Activated T-helper 2 cell treated with anti-CD3 and anti-CD28 coated beads, Interferon-gamma antibody, Interleukin-2, Interleukin-4, amounts not matched to agents 10 μg/mL and 5 μg/mL and 100 μg/mL, durations not matched to agents 14 hours and 24 hours and 36 hours (primary cell): ENCODE results near the gene MTHFSD. TPM values are rescaled to one million over a fixed set of nuclear protein-coding genes. Genes with fewer than 3 reads are reported as not detected.
"Not testable (repeated sequence)": the region's sequence is repeated elsewhere in the genome, so short reads cannot be mapped to it uniquely, and the experiment has no call there.

Experiments
- DNase-seq: peaks from one replicate; pipeline ENCODE4 v3.0.0; 2021; ENCODE audit warnings: low spot score
- H3K27ac Mint-ChIP-seq: one replicate; pipeline ENCODE4 v1.8.0; 2021; ENCODE audit warnings: mixed read lengths
- H3K27me3 Mint-ChIP-seq: one replicate; pipeline ENCODE4 v1.8.0; 2021; ENCODE audit warnings: low read depth, mixed read lengths
- H3K36me3 Mint-ChIP-seq: one replicate; pipeline ENCODE4 v1.8.0; 2021; ENCODE audit warnings: low read depth, mixed read lengths
- H3K4me1 Mint-ChIP-seq: one replicate; pipeline ENCODE4 v1.8.0; 2021; ENCODE audit warnings: low read depth, mixed read lengths
- H3K4me3 Mint-ChIP-seq: one replicate; pipeline ENCODE4 v1.8.0; 2021; ENCODE audit warnings: low read depth, mild to moderate bottlenecking, moderate library complexity, mixed read lengths
- H3K9me3 Mint-ChIP-seq: one replicate; pipeline ENCODE4 v1.8.0; 2021; ENCODE audit warnings: mixed read lengths
- intact Hi-C: fragments of 100-400 bp; cut with micrococcal nuclease; formaldehyde crosslinking; loops from one replicate; pipeline ENCODE4 v1.15.1; 2023
- total RNA-seq: library from RNA; stranded (reverse); gene quantifications from 2 replicates; pipeline ENCODE4 v1.2.3, GENCODE V29; 2022

Gene MTHFSD
- total RNA-seq, 1 donor from 2014 or later = 21.9 TPM

DNA sequence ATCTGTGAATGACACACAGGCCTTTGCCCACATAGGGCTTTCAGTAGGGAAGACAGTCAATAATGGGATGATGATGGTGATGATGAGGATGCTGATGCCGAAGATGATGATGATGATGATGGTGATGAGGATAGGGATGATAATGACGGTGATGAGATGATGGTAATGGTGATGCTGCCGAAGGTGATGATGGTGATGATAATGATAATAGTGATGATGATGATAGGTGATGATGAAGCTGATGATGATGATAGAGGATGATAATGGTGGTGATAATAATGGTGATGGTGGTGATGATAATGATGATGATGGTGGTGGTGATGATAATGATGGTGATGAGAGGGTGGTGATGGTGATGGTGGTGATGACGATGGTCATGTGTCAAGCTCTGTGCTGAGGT is 36.2 kb upstream of the MTHFSD start:
- DNase-seq = no peak
- Mint-ChIP-seq H3K36me3 (no peaks in the 10 kb centered on the region), H3K4me1 (peaks cover 7% of the 10 kb centered on the region), H3K27me3 (peaks cover 19% of the 10 kb centered on the region), H3K9me3 (no peaks in the 10 kb centered on the region), H3K4me3 (no peak overlapping the region), H3K27ac (no peak overlapping the region)
- intact Hi-C loops = no loop called here

- no peaks in the 10 kb centered on the region for H3K36me3 Mint-ChIP-seq
- no peak for DNase-seq
- peaks cover 7% of the 10 kb centered on the region for H3K4me1 Mint-ChIP-seq
- peaks cover 19% of the 10 kb centered on the region for H3K27me3 Mint-ChIP-seq
- H3K9me3 Mint-ChIP-seq = no peaks in the 10 kb centered on the region
- intact Hi-C loops = no loop called here
- no peak overlapping the region for H3K4me3 Mint-ChIP-seq
- no peak overlapping the region for H3K27ac Mint-ChIP-seq
Observed at GRCh38 chr16:86590501-86591144, 35.6 kb upstream of the MTHFSD start.

DNA sequence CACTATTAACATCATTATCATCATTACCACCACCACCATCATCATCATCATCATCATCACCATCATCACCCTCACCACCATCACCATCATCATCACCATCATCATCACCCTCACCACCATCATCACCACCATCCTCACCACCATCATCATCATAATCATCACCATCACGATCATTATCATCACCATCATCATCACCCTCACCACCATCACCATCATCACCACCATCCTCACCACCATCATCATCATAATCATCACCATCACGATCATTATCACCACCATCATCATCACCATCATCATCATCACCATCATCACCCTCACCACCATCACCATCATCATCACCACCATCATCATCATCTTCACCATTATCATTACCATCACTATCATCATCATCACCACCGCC is 32.9 kb upstream of the MTHFSD start:
- H3K4me3 Mint-ChIP-seq, H3K27me3 Mint-ChIP-seq, intact Hi-C loops, H3K36me3 Mint-ChIP-seq, H3K27ac Mint-ChIP-seq, H3K9me3 Mint-ChIP-seq, H3K4me1 Mint-ChIP-seq, DNase-seq: not testable (repeated sequence)

DNA sequence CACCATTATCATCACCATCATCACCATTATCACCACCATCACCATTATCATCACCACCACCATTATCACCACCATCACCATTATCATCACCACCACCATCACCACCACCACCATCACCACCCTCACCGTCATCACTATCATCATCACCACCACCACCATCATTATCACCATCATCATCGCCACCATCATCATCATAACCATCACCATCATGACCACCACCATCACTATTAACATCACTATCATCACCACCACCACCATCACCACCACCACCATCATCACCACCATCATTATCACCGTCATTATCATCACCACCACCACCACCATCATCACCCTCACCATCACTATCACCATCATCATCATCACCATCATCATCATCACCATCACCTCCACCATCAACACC is 32.5 kb upstream of the MTHFSD start:
- intact Hi-C loops = no loop called here
- H3K9me3 Mint-ChIP-seq = no peaks in the 10 kb centered on the region
- no peak overlapping the region for H3K27ac Mint-ChIP-seq
- H3K4me1 Mint-ChIP-seq = no peaks in the 10 kb centered on the region
- H3K27me3 Mint-ChIP-seq = peaks cover 8% of the 10 kb centered on the region
- H3K36me3 Mint-ChIP-seq = no peaks in the 10 kb centered on the region
- H3K4me3 Mint-ChIP-seq = no peak overlapping the region
- DNase-seq = no peak

GRCh38 chr16:86585821-86586611 is 31.0 kb upstream of the MTHFSD start:
- intact Hi-C loops = no loop called here
- no peaks in the 10 kb centered on the region for H3K4me1 Mint-ChIP-seq
- no peak for DNase-seq
- H3K9me3 Mint-ChIP-seq = no peaks in the 10 kb centered on the region
- H3K4me3 Mint-ChIP-seq = no peak overlapping the region
- no peak overlapping the region for H3K27ac Mint-ChIP-seq
- H3K36me3 Mint-ChIP-seq = no peaks in the 10 kb centered on the region
- H3K27me3 Mint-ChIP-seq = peaks cover 13% of the 10 kb centered on the region

DNA sequence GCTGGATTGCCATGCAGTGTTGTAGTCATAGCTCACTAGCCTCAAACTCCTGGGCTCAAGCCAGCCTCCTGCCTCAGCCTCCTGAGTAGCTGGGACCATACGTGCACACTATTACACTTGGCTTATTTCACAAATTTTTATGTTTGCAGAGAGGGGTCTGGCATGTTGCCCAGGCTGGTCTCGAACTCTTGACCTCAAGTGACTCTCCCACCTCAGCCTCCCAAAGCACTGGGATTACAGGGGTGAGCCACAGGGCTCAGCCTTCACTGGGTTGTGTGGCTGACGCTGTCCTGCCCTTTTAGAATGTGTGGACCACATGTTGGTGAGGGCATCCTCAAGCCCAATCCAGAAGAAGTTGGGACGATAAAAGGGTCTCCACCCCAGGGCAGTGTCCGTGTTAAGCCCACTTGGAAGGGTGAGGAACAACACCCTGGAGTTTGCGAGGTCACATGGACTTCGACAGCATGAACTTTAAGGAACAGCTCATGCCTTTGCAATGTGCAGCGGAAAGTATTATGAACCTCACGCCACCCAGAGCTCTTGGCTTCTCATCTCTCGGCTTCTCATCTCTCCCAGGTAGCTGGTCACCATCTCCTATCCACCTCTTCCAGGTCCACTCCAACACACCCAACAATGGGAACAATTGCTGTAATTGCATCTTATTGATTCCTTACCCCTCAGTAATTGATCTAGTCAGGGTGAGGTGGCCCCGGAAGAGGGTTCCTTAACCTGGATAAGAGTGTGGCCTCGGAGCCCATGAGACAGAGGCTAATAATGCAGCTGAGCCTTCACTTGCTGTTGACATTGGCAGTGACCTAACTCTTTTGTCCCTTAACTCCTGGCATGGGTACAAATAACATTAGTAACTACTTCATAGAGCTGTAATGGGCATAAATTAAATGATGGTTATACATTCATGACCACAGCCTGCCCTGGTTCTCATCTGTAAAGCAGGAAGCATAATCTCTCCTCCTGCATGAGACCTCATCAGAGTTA is 30.0 kb upstream of the MTHFSD start:
- H3K27ac Mint-ChIP-seq = no peak overlapping the region
- H3K4me1 Mint-ChIP-seq = no peaks in the 10 kb centered on the region
- DNase-seq = no peak
- intact Hi-C loops = no loop called here
- H3K36me3 Mint-ChIP-seq = no peaks in the 10 kb centered on the region
- peaks cover 21% of the 10 kb centered on the region for H3K27me3 Mint-ChIP-seq
- H3K4me3 Mint-ChIP-seq = no peak overlapping the region
- H3K9me3 Mint-ChIP-seq = no peaks in the 10 kb centered on the region

DNA sequence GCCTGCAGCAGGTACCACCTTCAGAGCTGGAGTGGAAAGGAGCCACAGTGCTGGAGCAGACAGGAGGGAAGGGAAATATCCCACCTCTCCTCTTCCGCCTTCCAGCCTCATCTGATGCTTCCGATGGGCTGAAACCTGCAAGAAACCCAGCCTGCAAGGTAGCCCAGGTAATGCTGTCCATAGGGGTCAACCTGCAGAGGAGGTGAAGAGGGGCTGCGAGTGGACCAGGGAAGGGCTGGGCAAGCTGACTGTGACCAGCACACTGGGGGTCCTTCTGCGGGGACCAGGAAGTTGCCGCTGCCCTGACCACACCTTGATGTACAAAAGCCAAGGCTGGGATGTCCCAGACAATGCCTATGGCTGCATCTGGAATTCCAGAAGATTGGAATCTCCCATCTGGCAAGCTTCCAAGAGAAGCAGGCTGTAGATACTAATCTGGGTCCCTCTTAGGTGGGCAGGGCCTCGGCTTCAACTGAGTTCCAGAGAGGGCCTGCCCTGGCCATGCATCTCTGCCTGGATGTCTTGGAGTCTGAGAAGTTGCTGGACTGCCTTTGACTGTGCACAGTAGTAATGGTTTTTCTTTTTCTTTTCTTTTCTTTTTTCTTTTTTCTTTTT is 29.1 kb upstream of the MTHFSD start:
- no peaks in the 10 kb centered on the region for H3K4me1 Mint-ChIP-seq
- peaks cover 27% of the 10 kb centered on the region for H3K27me3 Mint-ChIP-seq
- no peaks in the 10 kb centered on the region for H3K9me3 Mint-ChIP-seq
- H3K27ac Mint-ChIP-seq = no peak overlapping the region
- no peak overlapping the region for H3K4me3 Mint-ChIP-seq
- no peak for DNase-seq
- no peaks in the 10 kb centered on the region for H3K36me3 Mint-ChIP-seq
- intact Hi-C loops = no loop called here

- DNase-seq = no peak
- Mint-ChIP-seq H3K27me3 (peaks cover 47% of the 10 kb centered on the region), H3K36me3 (no peaks in the 10 kb centered on the region), H3K9me3 (no peaks in the 10 kb centered on the region), H3K27ac (no peak overlapping the region), H3K4me1 (peaks cover 6% of the 10 kb centered on the region), H3K4me3 (no peak overlapping the region)
- intact Hi-C loops = no loop called here
Observed at GRCh38 chr16:86581458-86581857, 26.4 kb upstream of the MTHFSD start.

DNA sequence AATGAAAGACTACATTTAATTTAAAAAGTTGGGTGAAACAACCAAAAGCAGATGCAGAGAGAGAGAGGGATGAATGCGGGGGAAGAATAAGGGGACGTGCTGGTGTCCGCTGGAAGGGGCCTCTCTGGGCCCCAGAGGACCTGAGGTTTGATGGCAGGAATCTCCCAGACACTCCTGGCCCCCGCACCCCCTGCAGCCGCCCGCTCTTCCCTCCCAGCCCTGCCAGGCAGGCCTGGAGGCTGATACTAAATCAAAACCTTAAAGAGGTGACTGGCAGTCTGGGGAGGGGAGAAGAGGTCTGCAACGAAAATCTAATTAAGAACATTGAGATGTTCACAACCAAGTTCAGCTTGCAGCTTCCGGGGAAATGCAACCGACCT is 25.7 kb upstream of the MTHFSD start:
- H3K27ac Mint-ChIP-seq = no peak overlapping the region
- peaks cover 52% of the 10 kb centered on the region for H3K27me3 Mint-ChIP-seq
- intact Hi-C loops = no loop called here
- no peaks in the 10 kb centered on the region for H3K36me3 Mint-ChIP-seq
- no peak for DNase-seq
- H3K9me3 Mint-ChIP-seq = no peaks in the 10 kb centered on the region
- peaks cover 10% of the 10 kb centered on the region for H3K4me1 Mint-ChIP-seq
- no peak overlapping the region for H3K4me3 Mint-ChIP-seq

DNA sequence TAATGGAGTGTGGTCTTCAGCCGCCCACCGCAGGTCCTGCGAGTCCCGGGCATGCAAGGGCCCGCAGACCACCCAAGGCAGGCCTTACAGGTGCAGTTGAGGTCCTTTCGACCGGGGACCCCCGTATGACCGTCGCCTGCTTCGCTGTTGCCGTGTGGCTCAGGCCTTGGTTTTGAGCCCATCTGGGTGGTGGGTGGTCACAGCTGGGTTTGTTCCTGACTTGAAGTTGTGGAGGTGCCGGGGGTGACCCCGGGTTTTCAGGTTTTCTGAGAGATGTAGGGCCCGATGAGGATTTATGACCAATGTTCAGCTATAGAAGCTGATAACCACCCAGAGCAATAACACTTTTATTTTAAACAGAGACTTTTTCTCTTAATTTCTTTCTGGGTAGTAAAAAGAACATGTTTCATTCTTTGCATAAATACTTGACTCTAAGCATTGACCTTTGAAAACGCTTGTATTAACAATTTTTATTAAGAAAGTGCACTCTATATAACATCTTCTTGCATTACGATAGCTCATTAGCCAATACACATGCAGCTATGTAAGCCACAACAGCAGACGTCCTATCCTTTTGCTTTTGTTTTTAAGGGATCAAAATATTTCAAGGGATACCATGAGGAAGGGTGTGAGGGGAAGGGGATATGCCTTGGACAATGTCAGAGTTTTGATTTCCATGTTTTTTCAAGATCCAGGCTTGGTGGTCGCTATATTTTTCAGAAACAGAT is 25.2 kb upstream of the MTHFSD start:
- no peak overlapping the region for H3K27ac Mint-ChIP-seq
- no peak overlapping the region for H3K4me3 Mint-ChIP-seq
- DNase-seq = no peak
- peaks cover 57% of the 10 kb centered on the region for H3K27me3 Mint-ChIP-seq
- no peaks in the 10 kb centered on the region for H3K9me3 Mint-ChIP-seq
- H3K4me1 Mint-ChIP-seq = peaks cover 10% of the 10 kb centered on the region
- intact Hi-C loops = no loop called here
- no peaks in the 10 kb centered on the region for H3K36me3 Mint-ChIP-seq

GRCh38 chr16:86579268-86580062 is 24.4 kb upstream of the MTHFSD start:
- Mint-ChIP-seq H3K9me3 (no peaks in the 10 kb centered on the region), H3K4me3 (no peak overlapping the region), H3K27ac (no peak overlapping the region), H3K36me3 (no peaks in the 10 kb centered on the region), H3K4me1 (peaks cover 10% of the 10 kb centered on the region), H3K27me3 (peaks cover 64% of the 10 kb centered on the region)
- no peak for DNase-seq
- intact Hi-C loops = loop anchor here (5.0 kb wide), 2 partner anchors 183 to 298 kb away; no protein-coding TSS in a partner anchor
